HG03045 (cell line): ENCODE data around the gene TBRG1.
"Not testable (repeated sequence)": the region's sequence is repeated elsewhere in the genome, so short reads cannot be mapped to it uniquely, and the experiment has no call there.

Source experiments
- ATAC-seq: cut with Tn5 transposase; IDR thresholded peaks from one replicate; pipeline ENCODE4 v1.9.1; 2021; ENCODE audit warnings: mild to moderate bottlenecking, moderate library complexity; ENCODE audit not compliant: unreplicated experiment

TBRG1 gene

GRCh38 chr11:124622531-124623451, at the start of gene TBRG1:
Gene TBRG1 (plus strand): TSS chr11:124622864. CDS start chr11:124623084, 220 bp downstream.
- peak; percentile 99 for ATAC-seq

- ATAC-seq = no peak
Observed at GRCh38 chr11:124577716-124578427, 44.8 kb upstream of the TBRG1 start.

DNA sequence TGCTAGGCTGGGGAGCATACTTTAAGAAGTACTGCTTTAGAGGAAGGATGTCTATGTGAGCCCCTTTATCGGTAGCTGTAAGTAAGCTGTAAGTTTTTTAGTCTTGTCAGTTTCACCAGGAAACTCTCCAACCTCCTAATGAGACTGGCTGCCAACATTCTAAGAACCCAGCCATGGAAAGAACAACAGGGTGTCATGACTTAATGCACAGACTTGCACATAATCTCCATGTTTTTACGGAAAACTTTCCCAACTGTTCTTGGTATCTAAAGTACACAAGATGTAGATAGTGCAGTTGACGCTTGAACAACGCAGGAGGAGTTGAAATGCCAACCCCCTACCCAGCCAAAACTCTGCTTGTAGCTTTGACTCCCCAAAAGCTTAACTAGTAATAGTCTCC, 43.9 kb upstream of the TBRG1 start:
- no peak for ATAC-seq

DNA sequence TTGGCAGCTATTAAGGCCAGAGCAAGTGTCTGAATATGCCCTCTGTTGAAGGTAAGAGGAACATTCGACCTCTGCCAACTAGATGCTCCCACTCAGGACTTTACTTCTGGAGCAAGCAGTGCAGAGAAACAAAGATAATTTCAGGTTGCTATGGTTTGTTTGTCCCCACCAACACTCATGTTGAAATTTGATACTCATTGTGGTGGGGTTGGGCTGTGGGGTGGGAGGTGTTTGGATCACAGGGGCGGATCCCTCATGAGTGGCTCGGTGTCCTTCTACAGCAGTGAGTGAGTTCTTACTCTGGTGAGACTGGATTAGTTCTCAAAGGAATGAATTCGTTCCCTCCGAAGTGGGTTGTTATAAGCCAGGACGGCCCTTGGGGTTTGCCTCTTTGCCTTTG, 40.8 kb upstream of the TBRG1 start:
- ATAC-seq = no peak

DNA sequence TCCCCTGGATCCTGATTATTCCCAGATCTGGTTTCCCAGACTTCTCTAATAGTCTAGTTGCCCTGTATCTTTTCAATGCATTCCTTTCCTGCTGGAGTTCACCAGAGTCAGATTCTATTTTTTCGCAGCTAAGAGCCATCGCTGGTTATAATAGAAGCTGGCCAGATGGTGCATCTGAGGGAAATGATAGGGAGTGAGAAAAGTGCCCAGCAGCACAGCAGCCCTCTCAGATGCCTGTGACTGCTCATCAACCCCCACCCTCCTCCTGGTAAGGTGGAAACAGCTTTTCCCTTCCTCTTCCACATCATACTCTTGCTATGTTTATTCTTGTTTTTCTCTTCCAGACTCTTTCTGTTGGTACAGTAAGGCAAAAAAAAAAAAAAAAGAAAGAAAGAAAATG, 40.1 kb upstream of the TBRG1 start:
- ATAC-seq = no peak

- no peak for ATAC-seq
Observed at GRCh38 chr11:124583781-124584180, 38.9 kb upstream of the TBRG1 start.

- no peak for ATAC-seq
Observed at GRCh38 chr11:124584681-124585372, 37.8 kb upstream of the TBRG1 start.

DNA sequence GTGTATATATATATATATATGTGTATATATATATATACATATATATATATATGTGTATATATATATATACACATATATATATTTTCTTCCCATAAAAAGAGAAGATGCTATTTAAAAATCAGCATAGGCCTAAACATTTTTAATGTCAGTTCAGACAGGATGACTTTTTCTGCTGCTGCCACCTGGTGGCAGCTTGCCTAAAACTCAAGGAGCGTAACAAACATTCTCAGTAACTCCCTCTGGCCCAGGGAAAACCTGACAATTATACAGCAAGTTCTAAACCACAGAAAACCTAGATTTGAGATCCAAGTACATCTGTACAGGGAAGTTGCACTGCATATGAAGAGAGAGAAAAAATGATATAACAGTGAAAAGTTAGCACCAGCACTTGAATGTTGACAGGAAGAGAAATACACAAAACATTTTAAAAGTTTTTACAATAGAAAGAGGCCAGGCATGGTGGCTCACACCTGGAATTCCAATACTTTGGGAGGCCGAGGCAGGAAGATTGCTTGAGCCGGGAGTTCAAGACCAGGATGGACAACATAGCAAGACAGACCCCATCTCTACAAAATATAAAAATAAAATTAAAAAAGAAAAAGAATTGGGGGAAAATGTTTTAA, 36.3 kb upstream of the TBRG1 start:
- no peak for ATAC-seq

DNA sequence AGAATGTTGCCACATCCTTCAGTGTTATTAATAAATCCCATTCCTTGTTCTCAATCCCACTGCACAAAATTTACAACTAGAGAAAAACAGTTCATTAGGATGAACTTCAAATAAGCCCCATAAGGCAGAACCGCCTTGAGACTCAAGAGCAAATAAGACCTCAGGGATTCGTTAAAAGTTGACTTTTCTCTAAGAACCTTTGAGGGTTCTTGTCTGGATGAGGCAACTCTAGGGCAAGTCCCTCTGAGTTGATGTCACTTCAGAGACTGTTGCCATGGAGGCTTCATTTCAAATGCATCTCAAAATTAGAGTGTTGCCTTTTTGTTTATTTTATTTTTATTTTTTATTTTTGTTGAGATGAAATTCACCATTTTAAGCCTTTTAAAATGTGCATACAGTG, 31.2 kb upstream of the TBRG1 start:
- no peak for ATAC-seq

DNA sequence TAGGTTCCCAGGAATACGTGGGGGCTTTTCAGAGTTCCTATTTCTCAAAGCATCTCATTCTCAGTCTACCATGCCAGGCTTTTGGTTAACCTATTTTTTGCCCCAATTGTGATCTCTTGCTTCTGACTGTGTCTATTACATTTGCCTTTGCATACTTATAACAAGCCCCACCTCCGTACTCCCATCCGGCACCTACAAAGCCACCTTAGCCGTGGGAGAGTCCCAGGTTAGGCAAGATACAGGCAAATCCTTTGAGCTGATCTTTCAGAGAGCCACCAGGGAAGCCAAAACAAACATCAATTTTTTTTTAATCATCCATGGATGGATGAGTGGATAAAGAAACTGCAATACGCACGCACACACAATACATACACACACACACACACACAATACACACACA, 30.0 kb upstream of the TBRG1 start:
- no peak for ATAC-seq

DNA sequence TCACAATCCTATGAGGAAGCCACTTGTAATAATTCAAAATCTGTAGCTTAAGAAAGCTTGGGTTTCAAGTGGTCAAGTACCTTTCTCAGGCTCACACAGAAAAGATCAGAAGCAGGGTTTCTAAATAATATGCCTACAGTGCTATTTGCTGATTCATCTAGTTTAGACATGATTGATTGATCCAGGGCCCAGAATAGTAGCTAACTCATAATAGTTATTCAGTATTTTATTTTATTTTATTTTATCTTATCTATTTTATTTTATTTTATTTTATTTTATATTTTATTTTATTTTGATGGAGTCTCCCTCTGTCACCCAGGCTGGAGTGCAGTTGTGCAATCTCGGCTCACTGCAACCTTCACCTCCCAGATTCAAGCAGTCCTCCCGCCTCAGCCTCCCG, 27.4 kb upstream of the TBRG1 start:
- ATAC-seq = no peak

GRCh38 chr11:124597626-124598025, 25.0 kb upstream of the TBRG1 start:
- ATAC-seq = no peak

GRCh38 chr11:124600621-124601320, 21.9 kb upstream of the TBRG1 start:
- no peak for ATAC-seq

GRCh38 chr11:124602193-124602592, 20.5 kb upstream of the TBRG1 start:
- no peak for ATAC-seq

GRCh38 chr11:124602723-124603122, 19.9 kb upstream of the TBRG1 start:
- not testable (repeated sequence) for ATAC-seq

- ATAC-seq = no peak
Observed at GRCh38 chr11:124605719-124606118, 16.9 kb upstream of the TBRG1 start.

DNA sequence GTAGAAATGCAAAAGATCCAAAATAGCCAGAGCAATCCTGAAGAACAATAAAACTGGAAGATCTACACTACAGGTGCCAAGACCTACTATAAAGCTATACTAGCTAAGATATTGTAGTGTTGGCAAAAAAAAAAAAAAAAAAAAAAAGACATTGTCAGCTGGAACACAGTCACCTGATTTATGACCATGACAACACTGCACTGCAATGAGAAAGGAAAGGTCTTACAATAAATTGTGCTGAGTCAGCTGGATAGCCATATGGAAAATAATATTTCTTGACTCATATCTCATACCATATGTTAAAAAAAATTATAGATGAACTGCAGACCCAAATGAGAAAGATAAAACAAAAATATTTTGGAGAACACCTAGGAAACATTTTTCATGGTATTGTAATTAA, 14.5 kb upstream of the TBRG1 start:
- no peak for ATAC-seq

DNA sequence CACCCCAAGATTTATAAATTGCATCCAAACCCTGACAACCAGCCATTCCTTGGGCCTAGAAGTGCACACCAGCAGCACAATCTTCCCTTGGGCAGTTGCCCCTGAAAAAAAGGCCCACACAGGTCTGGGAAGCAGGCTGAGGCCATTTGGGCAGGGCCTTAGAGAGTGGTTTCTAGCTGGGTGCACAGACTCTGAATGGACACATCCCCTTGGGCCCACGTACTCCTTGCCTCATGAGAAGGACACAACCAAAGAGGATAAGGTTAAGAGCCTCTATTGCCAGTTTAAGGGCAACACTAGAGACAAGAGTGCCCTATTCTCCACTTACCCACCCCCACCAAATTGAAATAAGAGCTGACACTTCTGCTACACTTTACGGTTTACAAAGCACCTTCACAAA, 12.4 kb upstream of the TBRG1 start:
- no peak for ATAC-seq

GRCh38 chr11:124611064-124611463, 11.6 kb upstream of the TBRG1 start, which contains the start of gene PANX3:
Gene PANX3 (plus strand): TSS chr11:124611428. CDS start chr11:124611557, 129 bp downstream.
- ATAC-seq = no peak

DNA sequence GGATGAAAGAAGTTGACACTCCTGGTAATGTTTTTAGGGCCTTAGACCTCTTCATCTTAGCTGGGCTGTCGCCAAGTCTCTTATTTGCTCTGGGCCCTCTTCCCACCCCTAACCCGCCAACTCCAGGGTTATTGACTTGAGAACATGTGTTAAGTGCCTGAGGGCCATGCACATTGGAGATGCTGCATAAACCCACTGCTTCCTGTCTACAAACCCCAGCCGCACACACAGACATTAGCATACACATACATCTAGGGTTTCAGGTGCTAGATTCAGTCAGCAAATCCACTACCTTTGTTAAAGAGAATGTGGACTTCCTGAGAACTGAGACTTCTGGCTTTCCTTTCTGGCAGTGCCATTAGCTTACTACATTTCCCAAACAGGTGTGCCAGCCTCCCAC, 10.6 kb upstream of the TBRG1 start:
- no peak for ATAC-seq
